ENCODE results near the gene ISCA2. TPM values are rescaled to one million over a fixed set of nuclear protein-coding genes. Genes with fewer than 3 reads are reported as not detected.
A peak's percentile ranks its signal among the peaks of the same experiment; 100 is the strongest.

The ISCA2 gene
- total RNA-seq, 1 donor, result 8.7 TPM

GRCh38 chr14:74545386-74545785 lies 51.8 kb downstream of the ISCA2 start:
- Histone ChIP-seq H3K4me1 (ENCODE audit: insufficient read depth, low read length) (peaks cover 10% of the 10 kb centered on the region), H3K36me3 (ENCODE audit: insufficient read depth, low read length) (peaks cover 87% of the 10 kb centered on the region), H3K79me2 (ENCODE audit: insufficient read depth, low read length) (peaks cover 5% of the 10 kb centered on the region), H3K4me2 (ENCODE audit: insufficient read depth, low read length) (no peak overlapping the region), H3K4me3 (ENCODE audit: insufficient read depth, low read length) (no peak overlapping the region), H3K27ac (ENCODE audit: low read depth, low read length) (no peak overlapping the region), H3K27me3 (ENCODE audit: insufficient read depth, low read length) (no peaks in the 10 kb centered on the region), H3K9me3 (ENCODE audit: low read depth, low read length) (no peaks in the 10 kb centered on the region), H2AFZ (ENCODE audit: low read length) (no peak overlapping the region), H4K20me1 (ENCODE audit: insufficient read depth, low read length) (peaks cover 9% of the 10 kb centered on the region)
- TF ChIP-seq CTCF (IDR thresholded peaks at IDR 0.05; ENCODE audit: extremely low read depth, low read depth, low read length), result no peak
- peak; percentile 58 for DNase-seq (ENCODE audit: insufficient read length, low spot score, missing footprints)

GRCh38 chr14:74546416-74546815 lies 52.9 kb downstream of the ISCA2 start:
- Histone ChIP-seq H4K20me1 (ENCODE audit: insufficient read depth, low read length) (peaks cover 9% of the 10 kb centered on the region), H3K27ac (ENCODE audit: low read depth, low read length) (no peak overlapping the region), H3K36me3 (ENCODE audit: insufficient read depth, low read length) (peaks cover 92% of the 10 kb centered on the region), H3K79me2 (ENCODE audit: insufficient read depth, low read length) (peaks cover 11% of the 10 kb centered on the region), H3K4me2 (ENCODE audit: insufficient read depth, low read length) (no peak overlapping the region), H3K4me3 (ENCODE audit: insufficient read depth, low read length) (no peak overlapping the region), H3K4me1 (ENCODE audit: insufficient read depth, low read length) (peaks cover 10% of the 10 kb centered on the region), H3K27me3 (ENCODE audit: insufficient read depth, low read length) (no peaks in the 10 kb centered on the region), H2AFZ (ENCODE audit: low read length) (no peak overlapping the region), H3K9me3 (ENCODE audit: low read depth, low read length) (no peaks in the 10 kb centered on the region)
- TF ChIP-seq CTCF (IDR thresholded peaks at IDR 0.05; ENCODE audit: extremely low read depth, low read depth, low read length), result no peak
- no peak for DNase-seq (ENCODE audit: insufficient read length, low spot score, missing footprints)

Other genes with a start within 250 kb of the ISCA2 start
- gene ABCD4, start 190.8 kb upstream of the ISCA2 start, total RNA-seq, result 35.7 and 38.7 TPM in 2 replicates
- gene VRTN, start 145.3 kb upstream of the ISCA2 start, total RNA-seq, result not detected in 2 replicates
- not detected in 2 replicates for gene SYNDIG1L, start 67.6 kb upstream of the ISCA2 start, total RNA-seq
- gene NPC2, start 460 bp upstream of the ISCA2 start, total RNA-seq, result 266 and 291 TPM in 2 replicates
- 493 and 546 TPM in 2 replicates for gene LTBP2, start 118.5 kb downstream of the ISCA2 start, total RNA-seq
- 27.9 and 29.2 TPM in 2 replicates for gene AREL1, start 219.3 kb downstream of the ISCA2 start, total RNA-seq
- 33.3 and 35.1 TPM in 2 replicates for gene FCF1, start 219.4 kb downstream of the ISCA2 start, total RNA-seq

Data from osteoblast (primary cell).